ENCODE data around the gene JCAD. TPM values are rescaled to one million over a fixed set of nuclear protein-coding genes. Genes with fewer than 3 reads are reported as not detected.

JCAD gene
- total RNA-seq, 4 donors from 2014 or later, result 21.7 to 112 (median 43.0) TPM

DNA sequence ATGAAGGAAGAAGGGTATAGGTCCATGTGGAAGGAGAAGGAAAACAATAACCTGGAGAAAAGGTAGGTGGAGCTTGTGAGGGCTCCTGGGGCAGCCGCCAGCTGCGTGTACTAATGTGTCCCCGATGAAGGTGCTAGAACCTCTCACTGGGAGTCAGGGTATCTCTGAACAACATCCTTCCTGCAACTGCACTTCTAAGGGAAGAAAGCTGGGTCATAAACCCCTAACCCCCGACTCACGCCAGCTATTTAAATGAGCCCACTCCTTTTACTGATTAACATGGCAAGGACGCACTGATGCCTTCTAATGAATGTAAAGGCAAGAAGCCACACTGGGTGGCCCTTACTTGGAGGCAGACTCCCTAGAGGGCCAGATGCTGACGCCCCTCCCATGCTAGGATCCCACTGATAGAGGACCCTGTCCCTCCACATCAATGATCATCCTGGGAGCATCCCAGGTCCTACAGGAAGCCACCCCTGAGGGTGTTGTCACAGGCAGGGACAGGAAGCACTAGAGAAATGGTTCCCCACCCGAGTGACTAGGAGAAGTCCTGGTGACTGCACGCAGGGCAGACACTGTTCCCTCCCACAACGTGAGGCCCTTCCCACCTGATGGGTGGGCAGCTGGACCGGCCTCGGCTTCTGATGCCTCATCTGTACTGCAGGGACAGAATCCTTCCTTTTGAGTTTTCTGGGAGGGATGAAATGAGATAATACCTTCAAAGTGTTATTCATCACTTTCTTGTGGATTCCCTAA, 20.4 kb downstream of the JCAD start:
- TF ChIP-seq, protein P1, sequence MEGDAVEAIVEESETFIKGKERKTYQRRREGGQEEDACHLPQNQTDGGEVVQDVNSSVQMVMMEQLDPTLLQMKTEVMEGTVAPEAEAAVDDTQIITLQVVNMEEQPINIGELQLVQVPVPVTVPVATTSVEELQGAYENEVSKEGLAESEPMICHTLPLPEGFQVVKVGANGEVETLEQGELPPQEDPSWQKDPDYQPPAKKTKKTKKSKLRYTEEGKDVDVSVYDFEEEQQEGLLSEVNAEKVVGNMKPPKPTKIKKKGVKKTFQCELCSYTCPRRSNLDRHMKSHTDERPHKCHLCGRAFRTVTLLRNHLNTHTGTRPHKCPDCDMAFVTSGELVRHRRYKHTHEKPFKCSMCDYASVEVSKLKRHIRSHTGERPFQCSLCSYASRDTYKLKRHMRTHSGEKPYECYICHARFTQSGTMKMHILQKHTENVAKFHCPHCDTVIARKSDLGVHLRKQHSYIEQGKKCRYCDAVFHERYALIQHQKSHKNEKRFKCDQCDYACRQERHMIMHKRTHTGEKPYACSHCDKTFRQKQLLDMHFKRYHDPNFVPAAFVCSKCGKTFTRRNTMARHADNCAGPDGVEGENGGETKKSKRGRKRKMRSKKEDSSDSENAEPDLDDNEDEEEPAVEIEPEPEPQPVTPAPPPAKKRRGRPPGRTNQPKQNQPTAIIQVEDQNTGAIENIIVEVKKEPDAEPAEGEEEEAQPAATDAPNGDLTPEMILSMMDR (IDR thresholded peaks at IDR 0.05; ENCODE audit: low read depth), result no peak

DNA sequence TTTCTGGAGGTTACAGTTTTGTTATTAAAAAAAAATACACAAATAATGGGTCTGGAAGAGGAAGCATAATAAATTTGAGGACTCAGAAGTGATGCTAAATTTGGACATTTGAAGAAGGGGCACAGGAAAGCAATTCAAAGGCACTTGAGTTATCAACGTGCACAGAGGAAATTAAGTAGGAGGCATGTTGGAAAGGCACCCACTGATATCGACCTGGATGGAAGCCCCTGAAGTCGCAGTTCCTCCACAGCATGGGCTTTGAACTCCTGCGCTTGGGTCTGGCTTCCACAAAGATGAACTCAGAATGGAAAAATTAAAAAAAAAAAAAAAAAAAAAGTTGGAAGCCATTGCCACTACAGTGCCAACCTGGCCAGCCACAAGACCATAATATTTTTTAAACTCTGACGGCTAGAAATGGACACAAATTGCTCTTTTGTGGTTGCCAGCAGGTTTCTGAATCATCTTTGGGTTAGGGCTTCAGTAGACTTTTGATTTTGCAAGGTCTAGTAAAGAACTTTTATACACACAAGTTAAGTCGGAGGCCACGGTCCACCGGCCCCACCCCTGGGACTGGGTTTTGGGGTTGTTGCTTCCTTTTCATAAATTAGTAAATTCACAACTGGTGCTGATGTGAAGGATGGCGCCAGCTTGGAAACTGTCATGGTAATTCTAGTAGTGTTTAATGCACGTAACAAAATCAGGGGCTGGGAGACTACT, 21.6 kb downstream of the JCAD start:
- TF ChIP-seq, protein P1 (IDR thresholded peaks at IDR 0.05; ENCODE audit: low read depth), result no peak

DNA sequence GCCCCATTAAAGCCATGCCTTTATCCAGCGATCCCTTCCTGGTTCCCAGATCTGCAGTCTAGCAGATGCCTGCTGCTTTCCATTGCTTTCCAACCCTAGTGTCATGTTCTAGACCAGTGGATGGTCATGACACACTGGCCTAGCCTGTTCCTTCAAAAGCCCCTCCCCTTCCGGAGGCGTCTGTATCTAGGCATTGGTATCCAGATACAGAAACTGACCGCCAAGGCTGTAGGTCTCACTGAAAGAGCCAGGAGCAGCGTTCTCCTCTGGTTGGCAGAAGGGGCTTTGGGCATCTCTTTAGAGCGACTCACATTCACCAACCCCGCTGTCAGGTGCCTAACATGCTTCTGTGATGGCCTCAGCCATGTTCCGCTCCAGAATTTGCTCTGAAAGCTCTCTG, 22.6 kb downstream of the JCAD start:
- TF ChIP-seq, protein P1 (IDR thresholded peaks at IDR 0.05; ENCODE audit: low read depth), result no peak

DNA sequence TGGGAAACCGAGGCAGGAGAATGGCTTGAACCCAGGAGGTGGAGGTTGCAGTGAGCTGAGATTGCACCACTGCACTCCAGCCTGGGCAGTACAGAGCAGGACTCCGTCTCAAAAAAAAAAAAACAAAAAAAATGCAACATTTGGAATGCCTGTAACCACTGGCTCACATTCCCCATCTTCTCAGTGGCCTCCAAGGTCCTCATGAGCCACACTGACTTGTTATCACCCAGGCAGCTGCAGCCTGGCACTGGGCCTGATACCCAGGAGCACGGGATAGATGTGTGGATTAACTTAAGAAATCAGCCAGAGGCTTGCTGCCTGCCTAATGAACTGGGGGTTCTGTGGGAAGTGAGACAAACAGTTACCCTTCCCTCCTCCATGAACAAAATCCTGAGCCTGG, 23.0 kb downstream of the JCAD start:
- TF ChIP-seq, protein P1 (IDR thresholded peaks at IDR 0.05; ENCODE audit: low read depth), result no peak

DNA sequence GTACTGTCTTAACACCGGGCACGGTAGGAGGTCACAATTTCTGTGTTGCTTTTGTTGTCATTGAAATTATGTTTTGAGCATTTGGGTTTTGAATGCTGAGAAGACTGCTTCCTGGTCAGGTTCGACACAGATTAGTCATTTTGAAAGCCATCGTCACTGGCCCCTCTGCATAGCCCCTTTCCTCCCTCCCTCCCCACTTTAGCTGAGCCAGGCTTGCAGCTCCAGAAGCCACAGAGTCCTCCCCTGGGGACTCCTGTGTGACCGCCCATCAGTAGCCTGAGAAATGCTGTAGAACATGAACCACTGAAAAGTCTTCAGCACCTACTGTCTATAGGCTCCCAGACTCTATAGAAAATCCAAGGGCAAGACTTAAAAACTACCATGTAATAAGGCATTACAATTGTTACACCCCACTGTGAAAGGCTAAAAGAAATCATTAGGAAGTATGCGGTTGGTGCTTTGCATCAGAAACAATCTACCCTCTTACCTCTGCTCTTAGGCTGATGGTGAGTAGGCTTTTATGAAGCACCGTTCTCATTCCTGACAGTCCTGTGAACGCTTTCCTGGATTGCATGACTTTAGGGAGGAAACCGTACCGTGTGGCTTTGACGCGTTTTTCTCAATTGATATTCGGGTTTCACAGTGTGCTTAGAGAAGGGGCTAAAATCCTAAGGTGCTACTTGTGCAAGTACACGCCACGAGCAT, 24.8 kb downstream of the JCAD start:
- TF ChIP-seq, protein P1 (IDR thresholded peaks at IDR 0.05; ENCODE audit: low read depth), result no peak

DNA sequence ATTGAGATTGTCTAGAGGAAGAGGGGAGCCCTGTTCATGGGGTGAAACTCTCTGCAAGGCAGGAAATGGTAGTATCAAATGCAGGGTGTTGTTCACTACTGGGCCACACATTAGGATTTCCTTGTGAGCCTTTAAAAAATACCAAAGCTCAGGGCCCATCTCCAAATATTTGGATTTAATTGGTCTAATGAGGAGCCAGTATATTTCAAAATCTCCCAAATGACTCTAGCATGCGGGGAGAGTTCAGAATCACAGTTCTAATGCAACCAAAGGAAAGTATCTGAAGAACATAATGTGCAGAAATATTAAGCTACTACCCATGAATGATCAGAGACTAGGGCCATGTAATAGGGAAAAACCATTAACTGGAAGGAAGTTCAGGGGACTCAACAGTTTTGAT, 27.3 kb downstream of the JCAD start:
- TF ChIP-seq, protein P1 (IDR thresholded peaks at IDR 0.05; ENCODE audit: low read depth), result no peak

DNA sequence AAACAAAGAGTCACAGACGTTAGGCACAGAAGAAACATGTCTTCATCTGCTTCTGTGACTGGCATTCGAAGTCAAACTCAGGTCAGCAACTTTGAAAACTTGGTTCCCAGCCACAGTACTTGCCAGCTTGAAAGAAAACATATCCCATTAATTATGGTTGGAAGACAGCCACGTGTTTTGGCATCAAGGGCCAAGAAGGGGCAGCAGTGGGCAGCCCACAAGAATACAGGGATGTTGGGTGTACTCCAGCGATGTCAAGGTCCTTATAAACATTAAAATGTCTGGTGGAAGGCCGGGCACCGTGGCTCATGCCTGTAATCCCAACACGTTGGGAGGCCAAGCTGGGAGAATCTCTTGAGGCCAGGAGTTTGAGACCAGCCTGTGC, 29.5 kb downstream of the JCAD start:
- TF ChIP-seq, protein P1 (IDR thresholded peaks at IDR 0.05; ENCODE audit: low read depth), result no peak
